Suprapubic skin (tissue), 3 donors: ENCODE data around the gene THSD7A.

Source experiments
- CTCF ChIP-seq, 2 donors: fragments of 200-600 bp in 1 of 2; fragments of 450-650 bp in 1 of 2; sonication (generic) in 1 of 2; IDR thresholded peaks; one replicate each; pipeline ENCODE4 v1.5.1; 2016 to 2019; ENCODE audit warnings: antibody characterized with exemption in 2 of 2, mild to moderate bottlenecking in 1 of 2, moderate library complexity in 1 of 2
- POLR2AphosphoS5 ChIP-seq, 3 donors: sonication (generic); formaldehyde crosslinking; IDR thresholded peaks; one replicate each; pipeline ENCODE4 v1.6.1; 2017; ENCODE audit warnings: antibody characterized with exemption in 3 of 3

DNA sequence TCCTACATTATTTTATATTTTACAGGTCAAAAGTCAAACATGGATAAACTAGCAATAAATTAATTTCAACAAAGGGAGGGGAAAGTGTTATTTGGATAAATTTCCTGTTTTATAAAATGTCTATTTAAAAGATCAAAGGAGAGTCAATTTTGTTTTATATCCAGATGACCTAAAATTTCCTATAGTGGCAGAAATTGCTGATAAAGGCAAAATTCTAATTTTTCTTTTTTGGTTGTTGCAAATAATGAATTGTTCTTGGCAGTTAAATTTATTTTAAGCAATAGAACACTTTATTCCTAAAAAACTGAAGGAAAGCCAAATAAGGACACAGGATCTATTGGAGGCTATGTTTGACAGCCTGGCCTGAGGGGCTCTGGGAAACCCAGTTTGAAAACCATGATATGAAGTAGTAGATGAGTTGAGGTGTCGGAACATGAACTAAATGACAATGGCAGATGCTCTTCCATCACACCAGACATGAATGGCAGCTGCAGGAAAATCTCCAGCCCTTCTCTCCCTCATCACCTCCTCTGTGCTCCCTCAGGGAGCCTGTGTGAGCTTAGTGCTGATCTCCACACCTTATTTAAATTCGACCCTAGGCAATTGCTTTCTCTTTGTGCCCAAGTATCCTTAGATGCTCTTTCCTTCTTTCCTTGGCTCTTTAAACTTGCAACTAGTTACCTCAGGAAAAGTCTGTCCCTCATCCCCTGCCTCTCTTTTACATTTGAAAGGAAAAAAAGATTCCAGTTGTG, 395.0 kb downstream of the THSD7A start:
- TF ChIP-seq CTCF (IDR thresholded peaks at IDR 0.05) (no peak), POLR2AphosphoS5 (IDR thresholded peaks at IDR 0.05) (no peak)
